DMS114 treated with DMSO at 0.1 percent for 48 hours (cell line): ENCODE data around the gene DDX11.
"Not testable (repeated sequence)": the region's sequence is repeated elsewhere in the genome, so short reads cannot be mapped to it uniquely, and the experiment has no call there.

Experiments
- DNase-seq: peaks from one replicate; lab custom pipeline; 2025; ENCODE audit not compliant: unreplicated experiment; lab: John Stamatoyannopoulos, UW

The DDX11 gene

GRCh38 chr12:31066196-31066595 is 7.5 kb upstream of the DDX11 start:
- DNase-seq: not testable (repeated sequence)

- not testable (repeated sequence) for DNase-seq
These were observed 6.0 kb upstream of the DDX11 start for GRCh38 chr12:31067656-31068055.

GRCh38 chr12:31070971-31071740 is 2.5 kb upstream of the DDX11 start:
- not testable (repeated sequence) for DNase-seq

- DNase-seq: not testable (repeated sequence)
These were observed 698 bp upstream of the DDX11 start for GRCh38 chr12:31072962-31073361.

- not testable (repeated sequence) for DNase-seq
These were observed 744 bp downstream of the DDX11 start for GRCh38 chr12:31074333-31074874.

- not testable (repeated sequence) for DNase-seq
These were observed 2.5 kb downstream of the DDX11 start for GRCh38 chr12:31076150-31076549.

- not testable (repeated sequence) for DNase-seq
These were observed 3.4 kb downstream of the DDX11 start for GRCh38 chr12:31077095-31077494.

GRCh38 chr12:31077998-31078397 is 4.3 kb downstream of the DDX11 start:
- DNase-seq: not testable (repeated sequence)

- not testable (repeated sequence) for DNase-seq
These were observed 5.8 kb downstream of the DDX11 start for GRCh38 chr12:31079421-31079820.

GRCh38 chr12:31080221-31080620 is 6.6 kb downstream of the DDX11 start:
- not testable (repeated sequence) for DNase-seq

GRCh38 chr12:31081274-31081673 is 7.6 kb downstream of the DDX11 start:
- DNase-seq: not testable (repeated sequence)

- not testable (repeated sequence) for DNase-seq
These were observed 10.6 kb downstream of the DDX11 start for GRCh38 chr12:31084241-31084640.

- DNase-seq: not testable (repeated sequence)
These were observed 12.4 kb downstream of the DDX11 start for GRCh38 chr12:31086032-31086431.

GRCh38 chr12:31087486-31087885 is 13.8 kb downstream of the DDX11 start:
- not testable (repeated sequence) for DNase-seq

- DNase-seq: not testable (repeated sequence)
These were observed 14.3 kb downstream of the DDX11 start for GRCh38 chr12:31087956-31088355.

- no peak for DNase-seq
These were observed 15.4 kb downstream of the DDX11 start for GRCh38 chr12:31089072-31089471.

- not testable (repeated sequence) for DNase-seq
These were observed 18.0 kb downstream of the DDX11 start for GRCh38 chr12:31091629-31092028.

- not testable (repeated sequence) for DNase-seq
These were observed 19.1 kb downstream of the DDX11 start for GRCh38 chr12:31092718-31093117.

GRCh38 chr12:31095080-31095860 is 21.6 kb downstream of the DDX11 start:
- DNase-seq: not testable (repeated sequence)

- DNase-seq: not testable (repeated sequence)
These were observed 22.8 kb downstream of the DDX11 start for GRCh38 chr12:31096251-31097065.

GRCh38 chr12:31097819-31098218 is 24.2 kb downstream of the DDX11 start:
- not testable (repeated sequence) for DNase-seq
